ENCODE data around the gene OR8B8.
"Not testable (repeated sequence)": the region's sequence is repeated elsewhere in the genome, so short reads cannot be mapped to it uniquely, and the experiment has no call there.

OR8B8 gene

DNA sequence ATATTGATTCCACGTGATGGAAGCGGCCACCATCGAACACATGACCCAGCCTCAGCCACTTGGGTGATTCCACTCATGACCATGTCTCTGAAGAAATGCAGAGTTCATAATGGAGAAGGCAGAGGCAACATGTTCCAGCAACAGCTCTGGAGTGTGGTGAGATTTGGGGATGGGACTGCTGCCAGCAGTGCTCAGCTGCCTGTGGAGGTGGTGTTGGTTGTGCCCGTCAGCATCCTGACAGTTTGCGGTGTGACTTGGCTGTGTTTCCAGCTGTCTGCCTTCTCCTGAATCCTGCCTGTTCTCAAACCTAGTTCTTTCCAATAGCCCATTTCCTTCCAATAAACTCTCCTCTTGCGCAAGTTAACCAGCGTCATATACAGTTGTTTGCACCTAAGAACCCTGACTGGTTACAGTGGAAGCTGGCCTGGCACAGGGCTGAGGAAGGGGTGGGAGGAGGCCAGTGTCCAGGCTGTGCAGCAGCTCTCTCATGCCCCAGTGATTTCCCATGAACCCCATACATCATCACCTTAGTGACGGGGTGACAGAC is 22.0 kb upstream of the OR8B8 start:
- in situ Hi-C loops (cut with HindIII; ENCODE audit: low sequenced_read_pairs): no loop called here
- TF ChIP-seq, protein P1, sequence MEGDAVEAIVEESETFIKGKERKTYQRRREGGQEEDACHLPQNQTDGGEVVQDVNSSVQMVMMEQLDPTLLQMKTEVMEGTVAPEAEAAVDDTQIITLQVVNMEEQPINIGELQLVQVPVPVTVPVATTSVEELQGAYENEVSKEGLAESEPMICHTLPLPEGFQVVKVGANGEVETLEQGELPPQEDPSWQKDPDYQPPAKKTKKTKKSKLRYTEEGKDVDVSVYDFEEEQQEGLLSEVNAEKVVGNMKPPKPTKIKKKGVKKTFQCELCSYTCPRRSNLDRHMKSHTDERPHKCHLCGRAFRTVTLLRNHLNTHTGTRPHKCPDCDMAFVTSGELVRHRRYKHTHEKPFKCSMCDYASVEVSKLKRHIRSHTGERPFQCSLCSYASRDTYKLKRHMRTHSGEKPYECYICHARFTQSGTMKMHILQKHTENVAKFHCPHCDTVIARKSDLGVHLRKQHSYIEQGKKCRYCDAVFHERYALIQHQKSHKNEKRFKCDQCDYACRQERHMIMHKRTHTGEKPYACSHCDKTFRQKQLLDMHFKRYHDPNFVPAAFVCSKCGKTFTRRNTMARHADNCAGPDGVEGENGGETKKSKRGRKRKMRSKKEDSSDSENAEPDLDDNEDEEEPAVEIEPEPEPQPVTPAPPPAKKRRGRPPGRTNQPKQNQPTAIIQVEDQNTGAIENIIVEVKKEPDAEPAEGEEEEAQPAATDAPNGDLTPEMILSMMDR (IDR thresholded peaks at IDR 0.05; ENCODE audit: low read depth, low read length): no peak
- no peak overlapping the region for H3K4me3 ChIP-seq (ENCODE audit: low read depth, low read length)
- no peak for DNase-seq (ENCODE audit: low read depth, low spot score)

DNA sequence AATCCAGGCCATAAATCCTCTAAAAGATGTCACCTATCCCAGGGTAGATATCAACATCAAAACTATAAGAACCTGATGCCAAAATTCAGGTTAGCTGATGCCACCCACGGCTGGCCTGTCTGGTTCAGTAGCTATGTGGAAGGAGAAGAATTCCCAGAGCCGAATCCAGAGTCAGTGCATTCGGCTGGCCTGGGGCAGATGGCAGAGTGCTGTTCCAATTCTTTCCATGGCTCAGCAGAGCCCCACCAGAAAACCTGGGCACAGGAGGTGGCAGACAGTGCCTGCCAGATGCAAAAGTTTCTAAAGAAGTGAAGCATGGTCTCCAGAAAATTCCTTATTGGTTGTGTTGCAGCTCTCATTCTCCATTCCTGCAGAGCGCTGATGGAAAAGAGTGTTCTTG is 19.9 kb upstream of the OR8B8 start:
- no peak for DNase-seq (ENCODE audit: low read depth, low spot score)
- in situ Hi-C loops (cut with HindIII; ENCODE audit: low sequenced_read_pairs): no loop called here
- TF ChIP-seq, protein P1 (IDR thresholded peaks at IDR 0.05; ENCODE audit: low read depth, low read length): no peak
- H3K4me3 ChIP-seq (ENCODE audit: low read depth, low read length): no peak overlapping the region

DNA sequence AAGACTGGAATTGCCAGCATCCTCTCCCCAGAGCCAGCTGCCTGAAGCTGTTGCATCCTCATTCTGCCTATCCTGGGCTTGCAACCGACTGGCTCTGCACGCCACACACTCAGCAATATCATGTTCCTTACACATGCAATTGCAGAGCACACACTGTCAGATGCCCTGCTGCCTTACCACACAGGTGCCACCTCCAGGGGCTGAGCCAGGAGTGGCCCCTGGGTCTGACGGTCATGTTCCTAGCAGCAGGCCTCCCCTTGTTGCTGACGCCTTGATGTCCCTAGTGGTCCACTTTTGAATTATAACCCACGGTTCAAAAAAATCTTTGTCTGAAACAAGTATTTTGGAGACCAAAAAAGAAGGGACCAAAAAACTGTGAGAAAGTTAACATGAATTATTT is 18.5 kb upstream of the OR8B8 start:
- in situ Hi-C loops (cut with HindIII; ENCODE audit: low sequenced_read_pairs): no loop called here
- TF ChIP-seq, protein P1 (IDR thresholded peaks at IDR 0.05; ENCODE audit: low read depth, low read length): no peak

DNA sequence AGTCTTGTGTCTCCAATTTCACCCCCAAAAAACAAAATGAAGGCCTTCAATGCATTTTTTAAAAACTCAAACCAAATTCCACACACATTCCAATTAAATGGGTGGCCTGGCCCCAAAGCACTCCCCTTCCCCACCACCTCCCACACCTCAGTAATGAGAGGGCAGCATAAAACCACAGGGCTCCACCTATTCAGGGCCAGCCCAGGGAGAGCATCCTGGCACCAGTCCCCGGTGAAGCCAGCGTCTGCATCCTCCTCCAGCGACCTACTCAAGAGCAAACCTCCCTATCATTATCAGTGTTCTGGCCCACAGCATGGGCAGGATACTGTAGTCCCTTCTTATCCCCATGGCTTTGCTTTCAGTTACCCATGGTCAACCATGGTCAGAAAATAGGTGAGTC is 17.8 kb upstream of the OR8B8 start:
- no peak overlapping the region for H3K4me3 ChIP-seq (ENCODE audit: low read depth, low read length)
- in situ Hi-C loops (cut with HindIII; ENCODE audit: low sequenced_read_pairs): no loop called here
- no peak for DNase-seq (ENCODE audit: low read depth, low spot score)
- TF ChIP-seq, protein P1 (IDR thresholded peaks at IDR 0.05; ENCODE audit: low read depth, low read length): no peak

More for the DNA sequence above, 18.5 kb upstream of the OR8B8 start:
- H3K4me3 ChIP-seq (ENCODE audit: low read depth, low read length): no peak overlapping the region
- DNase-seq (ENCODE audit: low read depth, low spot score): no peak

DNA sequence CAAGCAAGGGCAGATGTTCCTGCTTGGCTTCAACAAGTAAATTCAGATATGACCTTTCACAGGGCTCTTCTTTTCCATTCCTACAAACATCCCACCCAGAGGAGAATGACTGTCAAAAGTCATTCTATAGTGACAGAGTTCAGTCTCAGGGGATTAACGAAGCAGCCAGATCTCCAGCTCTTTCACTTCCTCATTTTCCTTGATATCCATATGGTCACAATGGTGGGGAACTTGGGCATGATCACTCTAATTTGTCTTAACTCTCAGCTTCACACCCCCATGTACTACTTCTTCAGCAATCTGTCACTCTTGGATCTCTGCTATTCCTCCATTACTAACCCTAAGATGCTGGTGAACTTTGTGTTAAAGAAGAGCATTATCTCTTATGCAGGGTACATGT is 15.0 kb upstream of the OR8B8 start:
- DNase-seq (ENCODE audit: low read depth, low spot score): no peak
- TF ChIP-seq, protein P1 (IDR thresholded peaks at IDR 0.05; ENCODE audit: low read depth, low read length): no peak
- H3K4me3 ChIP-seq (ENCODE audit: low read depth, low read length): no peak overlapping the region
- in situ Hi-C loops (cut with HindIII; ENCODE audit: low sequenced_read_pairs): no loop called here

DNA sequence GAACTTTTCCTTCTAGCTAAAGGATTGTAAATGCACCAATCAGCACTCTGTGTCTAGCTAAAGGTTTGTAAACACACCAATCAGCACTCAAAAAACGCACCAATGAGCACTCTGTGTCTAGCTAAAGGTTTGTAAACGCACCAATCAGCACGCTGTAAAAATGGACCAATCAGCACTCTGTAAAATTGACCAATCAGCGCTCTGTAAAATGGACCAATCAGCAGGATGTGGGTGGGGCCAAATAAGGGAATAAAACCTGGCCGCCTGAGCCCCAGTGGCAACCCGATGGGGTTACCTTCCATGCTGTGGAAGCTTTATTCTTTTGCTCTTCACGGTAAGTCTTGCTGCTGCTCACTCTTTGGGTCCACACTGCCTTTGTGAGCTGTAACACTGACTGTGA is 13.9 kb upstream of the OR8B8 start:
- in situ Hi-C loops (cut with HindIII; ENCODE audit: low sequenced_read_pairs); DNase-seq (ENCODE audit: low read depth, low spot score); H3K4me3 ChIP-seq (ENCODE audit: low read depth, low read length): not testable (repeated sequence)

DNA sequence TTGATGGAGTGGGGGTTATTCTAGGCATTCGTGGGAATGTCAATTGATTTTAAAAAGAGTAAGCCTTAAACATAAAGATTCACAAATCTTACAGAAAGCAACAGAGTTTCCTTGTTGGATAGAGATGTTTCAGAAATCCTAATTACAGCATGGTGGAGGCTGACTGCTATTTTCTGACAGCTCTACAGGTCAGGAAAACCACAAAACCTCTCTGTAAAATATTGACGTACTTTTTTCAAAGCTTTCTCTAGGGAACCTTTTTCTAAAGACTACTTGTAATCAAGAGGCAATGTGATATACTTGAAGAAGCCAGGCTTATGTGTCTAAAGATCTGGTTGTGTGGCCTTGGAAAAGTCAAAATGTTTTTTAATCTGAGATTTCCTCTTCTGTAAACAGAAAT is 9.1 kb upstream of the OR8B8 start:
- no peak for DNase-seq (ENCODE audit: low read depth, low spot score)
- no peak overlapping the region for H3K4me3 ChIP-seq (ENCODE audit: low read depth, low read length)
- TF ChIP-seq, protein P1 (IDR thresholded peaks at IDR 0.05; ENCODE audit: low read depth, low read length): no peak
- in situ Hi-C loops (cut with HindIII; ENCODE audit: low sequenced_read_pairs): no loop called here

Measured in astrocyte of the spinal cord (primary cell).